Right lobe of liver (tissue), 4 donors: ENCODE results near the gene SLC27A1.

Source experiments
- POLR2A ChIP-seq: fragments of 450-650 bp; IDR thresholded peaks from one replicate; pipeline ENCODE4 v1.6.1; 2017; ENCODE audit warnings: antibody characterized with exemption, mild to moderate bottlenecking
- TF ChIP-seq, protein P1 (sequence below), 4 donors: fragments of 200-600 bp in 3 of 4; fragments of 450-650 bp in 1 of 4; IDR thresholded peaks; one replicate each; pipeline versions ENCODE4 v1.5.1 to v1.8.0; 2016 to 2022; ENCODE audit warnings: antibody characterized with exemption in 4 of 4, mild to moderate bottlenecking in 2 of 4
- donor health status: DM: no; HTN: no; CAD: no.
- donor health status: DM: no; HTN: no; CAD: no.
- donor health status: DM: no; HTN: yes; CAD: no.

DNA sequence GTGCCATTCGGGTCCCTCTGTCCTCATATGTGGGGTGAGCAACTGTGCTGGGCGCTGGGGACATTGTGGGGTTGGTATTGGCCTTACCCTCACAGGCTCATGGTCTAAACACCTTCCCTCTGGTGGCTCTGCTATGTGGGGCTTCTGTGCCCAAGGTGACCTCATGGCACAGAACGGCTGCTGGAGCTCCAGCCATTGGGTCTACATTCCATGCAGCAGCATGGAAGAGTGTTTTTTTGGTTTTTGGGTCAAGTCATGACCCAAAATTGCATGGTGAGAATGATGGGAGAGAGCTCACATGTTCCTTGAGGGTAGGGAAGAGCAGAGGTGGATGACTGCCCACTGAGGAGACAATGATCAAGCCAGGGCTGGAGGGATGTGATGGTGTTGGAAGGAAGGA is 58.3 kb downstream of the SLC27A1 start:
- TF ChIP-seq, protein P1, sequence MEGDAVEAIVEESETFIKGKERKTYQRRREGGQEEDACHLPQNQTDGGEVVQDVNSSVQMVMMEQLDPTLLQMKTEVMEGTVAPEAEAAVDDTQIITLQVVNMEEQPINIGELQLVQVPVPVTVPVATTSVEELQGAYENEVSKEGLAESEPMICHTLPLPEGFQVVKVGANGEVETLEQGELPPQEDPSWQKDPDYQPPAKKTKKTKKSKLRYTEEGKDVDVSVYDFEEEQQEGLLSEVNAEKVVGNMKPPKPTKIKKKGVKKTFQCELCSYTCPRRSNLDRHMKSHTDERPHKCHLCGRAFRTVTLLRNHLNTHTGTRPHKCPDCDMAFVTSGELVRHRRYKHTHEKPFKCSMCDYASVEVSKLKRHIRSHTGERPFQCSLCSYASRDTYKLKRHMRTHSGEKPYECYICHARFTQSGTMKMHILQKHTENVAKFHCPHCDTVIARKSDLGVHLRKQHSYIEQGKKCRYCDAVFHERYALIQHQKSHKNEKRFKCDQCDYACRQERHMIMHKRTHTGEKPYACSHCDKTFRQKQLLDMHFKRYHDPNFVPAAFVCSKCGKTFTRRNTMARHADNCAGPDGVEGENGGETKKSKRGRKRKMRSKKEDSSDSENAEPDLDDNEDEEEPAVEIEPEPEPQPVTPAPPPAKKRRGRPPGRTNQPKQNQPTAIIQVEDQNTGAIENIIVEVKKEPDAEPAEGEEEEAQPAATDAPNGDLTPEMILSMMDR (IDR thresholded peaks at IDR 0.05), result no peak
- no peak for TF ChIP-seq POLR2A
